Renal cortical epithelial cell (primary cell): ENCODE measurements around the gene CDK12. TPM values are rescaled to one million over a fixed set of nuclear protein-coding genes. Genes with fewer than 3 reads are reported as not detected.

Source experiments
- DNase-seq: peaks from one replicate; pipeline ENCODE4 v3.0.0-alpha.2; 2011; ENCODE audit warnings: low read depth
- total RNA-seq: library from RNA; depleted of rRNA; stranded (reverse); fragments of >200 nt; gene quantifications from 2 replicates; pipeline ENCODE4 v1.2.3, GENCODE V29; 2014

The CDK12 gene
- total RNA-seq, 1 donor from 2014 or later: 38.9 TPM

GRCh38 chr17:39581071-39581758, 119.9 kb downstream of the CDK12 start:
- DNase-seq: no peak

- DNase-seq: no peak
Observed at GRCh38 chr17:39581759-39582085, 120.4 kb downstream of the CDK12 start.

DNA sequence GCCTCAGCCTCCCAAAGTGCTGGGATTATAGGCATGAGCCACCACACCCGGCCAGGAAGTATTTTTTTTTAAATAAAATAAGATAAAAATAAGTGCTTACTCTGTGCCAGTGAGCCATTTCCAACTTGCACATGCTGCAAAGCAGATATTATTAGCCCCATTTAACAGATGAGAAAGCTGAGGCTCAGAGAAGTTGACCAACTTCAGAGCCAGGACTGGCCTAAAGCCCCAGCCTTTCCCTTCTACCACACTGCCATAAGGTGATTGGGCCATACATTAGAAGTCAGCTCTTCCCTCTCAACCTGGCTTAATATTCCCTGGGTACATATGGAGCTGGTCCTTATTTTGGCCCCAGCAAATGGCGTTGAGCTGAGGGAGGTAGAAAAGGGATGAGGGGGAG, 121.4 kb downstream of the CDK12 start:
- DNase-seq: no peak

Other genes with a start within 250 kb of the CDK12 start
- 44.7 TPM in 1 of 2 replicates, not detected in the other for gene STAC2, start 235.5 kb upstream of the CDK12 start, total RNA-seq
- 14.1 and 24.2 TPM in 2 replicates for gene FBXL20, start 59.9 kb upstream of the CDK12 start, total RNA-seq
- gene MED1, start 10.2 kb upstream of the CDK12 start, total RNA-seq: 18.1 and 28.2 TPM in 2 replicates
- not detected in 2 replicates for gene NEUROD2, start 146.4 kb downstream of the CDK12 start, total RNA-seq
- gene PPP1R1B, start 165.5 kb downstream of the CDK12 start, total RNA-seq: 0.15 TPM in 1 of 2 replicates, not detected in the other
- 22.4 and 31.9 TPM in 2 replicates for gene STARD3, start 175.7 kb downstream of the CDK12 start, total RNA-seq
- 0.25 TPM in 1 of 2 replicates, not detected in the other for gene TCAP, start 203.9 kb downstream of the CDK12 start, total RNA-seq
- gene PNMT, start 207.0 kb downstream of the CDK12 start, total RNA-seq: 0.25 TPM in 1 of 2 replicates, not detected in the other
- gene PGAP3, start 226.6 kb downstream of the CDK12 start, total RNA-seq: 6.6 and 21.8 TPM in 2 replicates
- 28.5 and 121 TPM in 2 replicates for gene ERBB2, start 238.6 kb downstream of the CDK12 start, total RNA-seq